ENCODE measurements around the gene BCL2L12.

GRCh38 chr19:49677231-49677900, 11.6 kb downstream of the BCL2L12 start, which contains the start of gene PRMT1:
- TF ChIP-seq CTCF (IDR thresholded peaks at IDR 0.05) (peak in 1 of 6 experiments; percentile 12), POLR2A (IDR thresholded peaks at IDR 0.05) (peak in 3 of 4 donors; percentile 64 to 92 (median 84)), POLR2AphosphoS5 (IDR thresholded peaks at IDR 0.05) (peak; percentile 59 to 87), EP300 (IDR thresholded peaks at IDR 0.05) (no peak)

All from upper lobe of left lung (tissue), 4 donors.